ENCODE data around the gene CRB1. TPM values are rescaled to one million over a fixed set of nuclear protein-coding genes. Genes with fewer than 3 reads are reported as not detected.

Gene CRB1
- 1.3 TPM for polyA plus RNA-seq (2013, experiment 1 of 2)
- polyA plus RNA-seq (2013, experiment 2 of 2) = 1.2 TPM

- Histone ChIP-seq H3K9ac (ENCODE audit: low read depth, low read length, poor library complexity) (no peak within 1 kb of the TSS), H3K4me1 (ENCODE audit: control insufficient read depth in 2 of 2, insufficient read depth in 1 of 2, low read depth in 1 of 2, low read length in 2 of 2) (peaks cover 4 to 12% of the 10 kb centered on the region in 2 donors), H2BK15ac (ENCODE audit: low read length) (no peak within 1 kb of the TSS), H3K9me3 (replicated peaks in 1 of 2; ENCODE audit: control insufficient read depth in 2 of 2, insufficient read depth in 1 of 2, low read depth in 1 of 2, low read length in 2 of 2) (no peaks in the 10 kb centered on the region), H3K4ac (ENCODE audit: low read length) (no peak within 1 kb of the TSS), H3K18ac (ENCODE audit: low read length) (no peak within 1 kb of the TSS), H3K36me3 (replicated peaks in 1 of 2; ENCODE audit: control insufficient read depth in 2 of 2, insufficient read depth in 2 of 2, low read length in 2 of 2) (no peaks in the 10 kb centered on the region), H2AFZ (ENCODE audit: low read length) (peak within 1 kb of the TSS; percentile 70), H2AK5ac (ENCODE audit: low read depth, low read length) (no peak within 1 kb of the TSS), H4K91ac (ENCODE audit: low read depth, low read length, poor library complexity) (no peak within 1 kb of the TSS), H3K27ac (replicated peaks; ENCODE audit: low read length) (no peak within 1 kb of the TSS), H3K23ac (ENCODE audit: low read depth, low read length, poor library complexity) (no peak within 1 kb of the TSS), H3K4me3 (ENCODE audit: low read length in 2 of 2) (peak within 1 kb of the TSS in 1 of 2 donors; percentile 34), H2BK5ac (ENCODE audit: low read length) (no peak within 1 kb of the TSS), H4K8ac (ENCODE audit: low read depth, low read length) (no peak within 1 kb of the TSS), H3K14ac (ENCODE audit: low read length) (no peak within 1 kb of the TSS), H3K79me1 (ENCODE audit: low read depth, low read length) (no peaks in the 10 kb centered on the region), H3K27me3 (ENCODE audit: control insufficient read depth in 3 of 3, insufficient read depth in 3 of 3, low read depth in 1 of 3, low read length in 3 of 3) (no peaks in the 10 kb centered on the region), H2BK12ac (ENCODE audit: low read length) (no peak within 1 kb of the TSS), H3K4me2 (ENCODE audit: insufficient read depth, low read length, poor library complexity, severe bottlenecking) (no peak within 1 kb of the TSS), H2BK120ac (ENCODE audit: low read depth, low read length) (no peak within 1 kb of the TSS)
- no CpG with 5 or more reads among the region's 4 CpGs for WGBS, 2 donors (ENCODE audit: extremely low coverage in 2 of 2, insufficient read length in 2 of 2, insufficient replicate concordance in 1 of 2)
- DNase-seq (ENCODE audit: low spot score) = peak; percentile 46
Measured at GRCh38 chr1:197268012-197268411, at the start of gene CRB1. TSS of gene CRB1 (plus strand) at chr1:197268252. CDS start at chr1:197268413, 161 bp downstream.

- Histone ChIP-seq H4K8ac (ENCODE audit: low read depth, low read length) (no peak overlapping the region), H3K36me3 (replicated peaks in 1 of 2; ENCODE audit: control insufficient read depth in 2 of 2, insufficient read depth in 2 of 2, low read length in 2 of 2) (no peaks in the 10 kb centered on the region), H2BK15ac (ENCODE audit: low read length) (no peak overlapping the region), H4K91ac (ENCODE audit: low read depth, low read length, poor library complexity) (no peak overlapping the region), H3K18ac (ENCODE audit: low read length) (no peak overlapping the region), H2BK12ac (ENCODE audit: low read length) (no peak overlapping the region), H3K4ac (ENCODE audit: low read length) (no peak overlapping the region), H2AK5ac (ENCODE audit: low read depth, low read length) (no peak overlapping the region), H2AFZ (ENCODE audit: low read length) (no peak overlapping the region), H3K4me2 (ENCODE audit: insufficient read depth, low read length, poor library complexity, severe bottlenecking) (no peak overlapping the region), H3K9ac (ENCODE audit: low read depth, low read length, poor library complexity) (no peak overlapping the region), H3K4me1 (ENCODE audit: control insufficient read depth in 2 of 2, insufficient read depth in 1 of 2, low read depth in 1 of 2, low read length in 2 of 2) (no peaks in the 10 kb centered on the region), H3K4me3 (ENCODE audit: low read length in 2 of 2) (no peak overlapping the region), H3K27ac (replicated peaks; ENCODE audit: low read length) (no peak overlapping the region), H2BK5ac (ENCODE audit: low read length) (no peak overlapping the region), H3K14ac (ENCODE audit: low read length) (no peak overlapping the region), H3K9me3 (replicated peaks in 1 of 2; ENCODE audit: control insufficient read depth in 2 of 2, insufficient read depth in 1 of 2, low read depth in 1 of 2, low read length in 2 of 2) (no peaks in the 10 kb centered on the region), H2BK120ac (ENCODE audit: low read depth, low read length) (no peak overlapping the region), H3K79me1 (ENCODE audit: low read depth, low read length) (no peaks in the 10 kb centered on the region), H3K27me3 (ENCODE audit: control insufficient read depth in 3 of 3, insufficient read depth in 3 of 3, low read depth in 1 of 3, low read length in 3 of 3) (no peaks in the 10 kb centered on the region), H3K23ac (ENCODE audit: low read depth, low read length, poor library complexity) (no peak overlapping the region)
- DNase-seq (ENCODE audit: low spot score) = no peak
Measured at GRCh38 chr1:197218857-197219256, 49.2 kb upstream of the CRB1 start.

GRCh38 chr1:197222025-197222685 is 45.9 kb upstream of the CRB1 start:
- Histone ChIP-seq H4K8ac (ENCODE audit: low read depth, low read length) (no peak overlapping the region), H2AFZ (ENCODE audit: low read length) (peak overlapping the region; percentile 36), H2BK12ac (ENCODE audit: low read length) (no peak overlapping the region), H3K9me3 (replicated peaks in 1 of 2; ENCODE audit: control insufficient read depth in 2 of 2, insufficient read depth in 1 of 2, low read depth in 1 of 2, low read length in 2 of 2) (no peaks in the 10 kb centered on the region), H3K9ac (ENCODE audit: low read depth, low read length, poor library complexity) (no peak overlapping the region), H3K14ac (ENCODE audit: low read length) (no peak overlapping the region), H3K4me2 (ENCODE audit: insufficient read depth, low read length, poor library complexity, severe bottlenecking) (no peak overlapping the region), H3K27me3 (ENCODE audit: control insufficient read depth in 3 of 3, insufficient read depth in 3 of 3, low read depth in 1 of 3, low read length in 3 of 3) (no peaks in the 10 kb centered on the region), H4K91ac (ENCODE audit: low read depth, low read length, poor library complexity) (no peak overlapping the region), H3K4me1 (ENCODE audit: control insufficient read depth in 2 of 2, insufficient read depth in 1 of 2, low read depth in 1 of 2, low read length in 2 of 2) (peaks cover 0 to 2% of the 10 kb centered on the region in 2 donors), H2BK5ac (ENCODE audit: low read length) (no peak overlapping the region), H3K4ac (ENCODE audit: low read length) (no peak overlapping the region), H3K79me1 (ENCODE audit: low read depth, low read length) (no peaks in the 10 kb centered on the region), H3K23ac (ENCODE audit: low read depth, low read length, poor library complexity) (no peak overlapping the region), H3K27ac (replicated peaks; ENCODE audit: low read length) (no peak overlapping the region), H2AK5ac (ENCODE audit: low read depth, low read length) (no peak overlapping the region), H3K18ac (ENCODE audit: low read length) (no peak overlapping the region), H3K4me3 (ENCODE audit: low read length in 2 of 2) (no peak overlapping the region), H2BK120ac (ENCODE audit: low read depth, low read length) (no peak overlapping the region), H3K36me3 (replicated peaks in 1 of 2; ENCODE audit: control insufficient read depth in 2 of 2, insufficient read depth in 2 of 2, low read length in 2 of 2) (no peaks in the 10 kb centered on the region), H2BK15ac (ENCODE audit: low read length) (no peak overlapping the region)
- no peak for DNase-seq (ENCODE audit: low spot score)
- WGBS, 2 donors (ENCODE audit: extremely low coverage in 2 of 2, insufficient read length in 2 of 2, insufficient replicate concordance in 1 of 2) = no CpG with 5 or more reads among the region's 21 CpGs

GRCh38 chr1:197222780-197223179 is 45.3 kb upstream of the CRB1 start:
- Histone ChIP-seq H3K27ac (replicated peaks; ENCODE audit: low read length) (no peak overlapping the region), H3K79me1 (ENCODE audit: low read depth, low read length) (no peaks in the 10 kb centered on the region)

More at GRCh38 chr1:197222780-197223179, 45.3 kb upstream of the CRB1 start:
- Histone ChIP-seq H3K4me3 (ENCODE audit: low read length in 2 of 2) (no peak overlapping the region), H3K23ac (ENCODE audit: low read depth, low read length, poor library complexity) (no peak overlapping the region), H3K14ac (ENCODE audit: low read length) (no peak overlapping the region), H2BK15ac (ENCODE audit: low read length) (no peak overlapping the region), H2BK120ac (ENCODE audit: low read depth, low read length) (no peak overlapping the region), H2BK12ac (ENCODE audit: low read length) (no peak overlapping the region), H3K9me3 (replicated peaks in 1 of 2; ENCODE audit: control insufficient read depth in 2 of 2, insufficient read depth in 1 of 2, low read depth in 1 of 2, low read length in 2 of 2) (no peaks in the 10 kb centered on the region), H3K4me2 (ENCODE audit: insufficient read depth, low read length, poor library complexity, severe bottlenecking) (no peak overlapping the region), H3K36me3 (replicated peaks in 1 of 2; ENCODE audit: control insufficient read depth in 2 of 2, insufficient read depth in 2 of 2, low read length in 2 of 2) (no peaks in the 10 kb centered on the region), H2BK5ac (ENCODE audit: low read length) (no peak overlapping the region), H3K4ac (ENCODE audit: low read length) (no peak overlapping the region), H2AFZ (ENCODE audit: low read length) (peak overlapping the region; percentile 36), H2AK5ac (ENCODE audit: low read depth, low read length) (no peak overlapping the region), H3K9ac (ENCODE audit: low read depth, low read length, poor library complexity) (no peak overlapping the region), H3K18ac (ENCODE audit: low read length) (no peak overlapping the region), H4K8ac (ENCODE audit: low read depth, low read length) (no peak overlapping the region), H3K4me1 (ENCODE audit: control insufficient read depth in 2 of 2, insufficient read depth in 1 of 2, low read depth in 1 of 2, low read length in 2 of 2) (peaks cover 0 to 2% of the 10 kb centered on the region in 2 donors), H4K91ac (ENCODE audit: low read depth, low read length, poor library complexity) (no peak overlapping the region), H3K27me3 (ENCODE audit: control insufficient read depth in 3 of 3, insufficient read depth in 3 of 3, low read depth in 1 of 3, low read length in 3 of 3) (no peaks in the 10 kb centered on the region)
- WGBS, 2 donors (ENCODE audit: extremely low coverage in 2 of 2, insufficient read length in 2 of 2, insufficient replicate concordance in 1 of 2) = no CpG with 5 or more reads among the region's 2 CpGs
- DNase-seq (ENCODE audit: low spot score) = no peak
